Activated CD8-positive, alpha-beta memory T cell treated with anti-CD3 and anti-CD28 coated beads for 36 hours (primary cell): ENCODE results near the gene ZGRF1. TPM values are rescaled to one million over a fixed set of nuclear protein-coding genes. Genes with fewer than 3 reads are reported as not detected.

ENCODE experiments used
- CTCF ChIA-PET: fragments of 350-600 bp; sonication (Branson Sonifier 250); formaldehyde crosslinking; loops from one replicate; lab custom pipeline; 2021; ENCODE audit warnings: antibody characterized with exemption; lab: Charles Lee
- POLR2A ChIA-PET: fragments of 350-600 bp; sonication (Branson Sonifier 250); formaldehyde crosslinking; loops from one replicate; lab custom pipeline; 2021; ENCODE audit warnings: antibody characterized with exemption; lab: Charles Lee
- total RNA-seq, 2 experiments: library from RNA; stranded (reverse); gene quantifications; one replicate each; pipeline ENCODE4 v1.2.3, GENCODE V29; 2021

Gene ZGRF1
- total RNA-seq, 2 experiments from 2014 or later = 32.2 to 32.9 TPM

GRCh38 chr4:112519689-112520597 lies 116.8 kb downstream of the ZGRF1 start:
- ChIA-PET CTCF (interaction anchor here (1.1 to 2.7 kb wide), 3 partner anchors 11 to 231 kb away, joined by 3 to 9 read pairs (median 3); no protein-coding TSS in a partner anchor), POLR2A (no interaction called here)

- ChIA-PET POLR2A (interaction anchor here (0.6 kb wide), 1 partner anchor 75 kb away, joined by 4 read pairs; no protein-coding TSS in a partner anchor), CTCF (no interaction called here)
These were observed 118.0 kb downstream of the ZGRF1 start for GRCh38 chr4:112518675-112519074.

GRCh38 chr4:112517911-112518310 lies 118.8 kb downstream of the ZGRF1 start:
- ChIA-PET POLR2A (interaction anchor here (0.6 kb wide), 1 partner anchor 74 kb away, joined by 4 read pairs; no protein-coding TSS in a partner anchor), CTCF (no interaction called here)

GRCh38 chr4:112517067-112517634 lies 119.6 kb downstream of the ZGRF1 start:
- CTCF ChIA-PET = interaction anchor here (1.6 kb wide), 1 partner anchor 12 kb away, joined by 4 read pairs; no protein-coding TSS in a partner anchor
- POLR2A ChIA-PET = no interaction called here

- CTCF ChIA-PET = interaction anchor here (1.6 kb wide), 1 partner anchor 11 kb away, joined by 4 read pairs; no protein-coding TSS in a partner anchor
- POLR2A ChIA-PET = interaction anchor here (0.6 kb wide), 1 partner anchor 299 kb away, joined by 4 read pairs; no protein-coding TSS in a partner anchor
These were observed 120.1 kb downstream of the ZGRF1 start for GRCh38 chr4:112516471-112517066.

GRCh38 chr4:112516066-112516470 lies 120.6 kb downstream of the ZGRF1 start, which contains the start of gene NEUROG2:
TSS of gene NEUROG2 (minus strand) at chr4:112516180. CDS start at chr4:112515475, 705 bp downstream.
- ChIA-PET POLR2A (interaction anchor here (0.6 kb wide), 1 partner anchor 298 kb away, joined by 4 read pairs; no protein-coding TSS in a partner anchor), CTCF (interaction anchor here (1.6 kb wide), 1 partner anchor 11 kb away, joined by 4 read pairs; no protein-coding TSS in a partner anchor)

GRCh38 chr4:112515198-112516065 lies 121.3 kb downstream of the ZGRF1 start:
- CTCF ChIA-PET = interaction anchor here (0.6 kb wide), 1 partner anchor 9 kb away, joined by 5 read pairs; no protein-coding TSS in a partner anchor
- POLR2A ChIA-PET = no interaction called here

- ChIA-PET CTCF (interaction anchor here (0.6 kb wide), 1 partner anchor 10 kb away, joined by 5 read pairs; no protein-coding TSS in a partner anchor), POLR2A (no interaction called here)
These were observed 122.0 kb downstream of the ZGRF1 start for GRCh38 chr4:112514647-112515197.

- ChIA-PET POLR2A (no interaction called here), CTCF (no interaction called here)
These were observed 122.6 kb downstream of the ZGRF1 start for GRCh38 chr4:112513971-112514646.

GRCh38 chr4:112511803-112512118 lies 124.9 kb downstream of the ZGRF1 start:
- ChIA-PET POLR2A (no interaction called here), CTCF (interaction anchor here (3.2 kb wide), 1 partner anchor 12 kb away, joined by 18 read pairs; no protein-coding TSS in a partner anchor)

GRCh38 chr4:112511093-112511802 lies 125.5 kb downstream of the ZGRF1 start:
- ChIA-PET POLR2A (no interaction called here), CTCF (interaction anchor here (3.2 kb wide), 1 partner anchor 13 kb away, joined by 18 read pairs; no protein-coding TSS in a partner anchor)

GRCh38 chr4:112510291-112511092 lies 126.2 kb downstream of the ZGRF1 start:
- ChIA-PET POLR2A (no interaction called here), CTCF (interaction anchor here (1.4 to 3.2 kb wide), 3 partner anchors 11 to 13 kb away, joined by 4 to 18 read pairs (median 9); no protein-coding TSS in a partner anchor)

GRCh38 chr4:112509243-112510141 lies 127.2 kb downstream of the ZGRF1 start:
- ChIA-PET POLR2A (no interaction called here), CTCF (interaction anchor here (0.5 to 3.1 kb wide), 3 partner anchors 12 to 505 kb away, joined by 4 to 9 read pairs (median 4); no protein-coding TSS in a partner anchor)

- CTCF ChIA-PET = interaction anchor here (0.7 to 3.1 kb wide), 2 partner anchors 13 to 86 kb away, joined by 3 to 9 read pairs; no protein-coding TSS in a partner anchor
- POLR2A ChIA-PET = no interaction called here
These were observed 128.4 kb downstream of the ZGRF1 start for GRCh38 chr4:112508356-112508755.

- CTCF ChIA-PET = interaction anchor here (1.2 kb wide), 1 partner anchor 12 kb away, joined by 4 read pairs; the partner anchor contains the start of gene NEUROG2
- POLR2A ChIA-PET = no interaction called here
These were observed 131.9 kb downstream of the ZGRF1 start for GRCh38 chr4:112504807-112505206.
